Upper lobe of right lung (tissue), 1 donor: Measurements from ENCODE around the gene CYTH4. TPM values are rescaled to one million over a fixed set of nuclear protein-coding genes. Genes with fewer than 3 reads are reported as not detected.

ENCODE experiments used
- ATAC-seq: fragments of 200-7000 bp; cut with Tn5 transposase; one replicate; pipeline ENCODE4 v1.9.1; 2020; ENCODE audit warnings: mild to moderate bottlenecking, moderate library complexity
- DNase-seq: peaks from one replicate; pipeline ENCODE4 v3.0.0-alpha.2; 2020
- H3K27ac ChIP-seq: fragments of 200-600 bp; one replicate; pipeline ENCODE4 v1.8.0; 2022
- H3K27me3 ChIP-seq: fragments of 200-600 bp; one replicate; pipeline ENCODE4 v1.8.0; 2022; ENCODE audit warnings: mild to moderate bottlenecking
- H3K36me3 ChIP-seq: fragments of 200-600 bp; one replicate; pipeline ENCODE4 v1.8.0; 2022
- H3K4me1 ChIP-seq: fragments of 200-600 bp; one replicate; pipeline ENCODE4 v1.8.0; 2022
- H3K4me3 ChIP-seq: fragments of 200-600 bp; one replicate; pipeline ENCODE4 v1.8.0; 2022; ENCODE audit warnings: mild to moderate bottlenecking
- H3K9me3 ChIP-seq: fragments of 200-600 bp; one replicate; pipeline ENCODE4 v1.8.0; 2022
- CTCF ChIP-seq: fragments of 200-600 bp; IDR thresholded peaks from one replicate; pipeline ENCODE4 v1.8.0; 2022; ENCODE audit warnings: antibody characterized with exemption
- intact Hi-C: fragments of 100-400 bp; cut with DNase I; formaldehyde crosslinking; loops from one replicate; pipeline ENCODE4 v1.11.0; 2022
- total RNA-seq: library from RNA; stranded (reverse); fragmentation: NEBNext Ultra II Directional; extraction: Animal tissue kit (Norgen Biotek cat#: 25700); gene quantifications from one replicate; pipeline ENCODE4 v1.2.1, GENCODE V29; 2021
- donor health status: DM: no; HTN: yes; CAD: no; lungs with severe emphysema.

CYTH4 gene
- total RNA-seq, 1 donor from 2014 or later, result 37.9 TPM

GRCh38 chr22:37319469-37319868, 37.2 kb downstream of the CYTH4 start:
- Histone ChIP-seq H3K27me3 (peaks cover 17% of the 10 kb centered on the region), H3K4me1 (peaks cover 9% of the 10 kb centered on the region), H3K36me3 (no peaks in the 10 kb centered on the region), H3K27ac (no peak overlapping the region), H3K4me3 (no peak overlapping the region), H3K9me3 (no peaks in the 10 kb centered on the region)
- TF ChIP-seq CTCF, result no peak
- intact Hi-C loops, result loop anchor here (10.0 kb wide), 1 partner anchor 115 kb away; no protein-coding TSS in a partner anchor
- no peak for ATAC-seq
- DNase-seq, result no peak

DNA sequence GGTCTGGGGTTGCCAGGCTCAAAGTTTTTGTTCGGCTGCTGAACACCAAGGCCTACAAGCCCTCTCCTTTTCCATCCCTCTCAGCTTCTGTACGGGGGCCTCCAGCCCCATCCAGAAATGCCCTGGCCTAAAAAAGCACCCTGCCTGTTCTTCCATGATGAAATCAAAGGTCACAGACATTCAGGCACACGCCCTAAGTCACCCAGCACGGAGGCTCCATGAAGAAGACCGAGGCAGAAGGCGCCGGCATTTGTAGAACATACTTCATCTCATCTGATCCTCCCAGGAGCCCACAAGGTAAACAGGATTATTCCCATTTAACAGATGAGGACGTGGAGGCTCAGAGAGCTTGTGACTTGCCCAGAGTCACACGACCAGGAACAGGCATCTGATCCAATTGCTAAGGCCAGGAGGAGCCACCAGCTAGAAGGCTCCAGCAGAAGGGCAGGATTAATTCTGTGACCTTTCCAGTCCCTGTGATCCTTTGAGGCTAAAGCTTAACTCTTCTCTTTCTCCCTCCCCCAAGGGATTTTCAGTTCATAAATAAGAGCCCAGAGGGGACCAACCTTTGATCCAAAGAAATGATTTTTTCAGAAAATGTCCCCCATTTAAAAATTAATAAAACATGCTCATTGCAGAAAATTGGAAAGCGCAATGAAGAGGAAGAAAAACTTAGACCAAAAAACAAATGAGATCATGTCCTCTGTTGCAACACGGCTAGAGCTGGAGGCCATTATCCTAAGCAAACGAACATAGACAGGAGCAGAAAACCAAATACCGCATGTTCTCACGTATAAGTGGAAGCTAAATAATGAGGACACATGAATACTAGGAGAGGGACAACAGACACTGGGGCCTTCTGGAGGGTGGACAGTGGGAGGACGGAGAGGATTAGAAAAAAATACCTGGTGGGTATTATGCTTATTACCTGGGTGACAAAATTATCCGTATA, 38.7 kb downstream of the CYTH4 start:
- Histone ChIP-seq H3K4me3 (no peak overlapping the region), H3K27me3 (peaks cover 33% of the 10 kb centered on the region), H3K4me1 (peaks cover 3% of the 10 kb centered on the region), H3K36me3 (no peaks in the 10 kb centered on the region), H3K27ac (no peak overlapping the region), H3K9me3 (no peaks in the 10 kb centered on the region)
- intact Hi-C loops, result no loop called here
- no peak for TF ChIP-seq CTCF
- ATAC-seq (no peak), DNase-seq (no peak)

- intact Hi-C loops, result no loop called here
- no peaks in the 10 kb centered on the region for H3K9me3 ChIP-seq
- no peaks in the 10 kb centered on the region for H3K4me1 ChIP-seq
- DNase-seq (peak; percentile 58), ATAC-seq (no peak)
- TF ChIP-seq CTCF, result no peak
- no peak overlapping the region for H3K4me3 ChIP-seq
- no peaks in the 10 kb centered on the region for H3K36me3 ChIP-seq
- no peak overlapping the region for H3K27ac ChIP-seq
- peaks cover 52% of the 10 kb centered on the region for H3K27me3 ChIP-seq
Measured at GRCh38 chr22:37324340-37325038, 42.2 kb downstream of the CYTH4 start.

GRCh38 chr22:37325039-37325395, 42.7 kb downstream of the CYTH4 start:
- peak; percentile 60 for DNase-seq
- Histone ChIP-seq H3K27ac (no peak overlapping the region), H3K4me1 (no peaks in the 10 kb centered on the region), H3K27me3 (peaks cover 52% of the 10 kb centered on the region), H3K36me3 (no peaks in the 10 kb centered on the region), H3K9me3 (no peaks in the 10 kb centered on the region), H3K4me3 (no peak overlapping the region)
- no peak for ATAC-seq
- intact Hi-C loops, result no loop called here
- TF ChIP-seq CTCF, result no peak

- no peak for TF ChIP-seq CTCF
- H3K4me1 ChIP-seq, result no peaks in the 10 kb centered on the region
- H3K27ac ChIP-seq, result no peak overlapping the region
- ATAC-seq (peak; percentile 84), DNase-seq (peak; percentile 86)
- intact Hi-C loops, result no loop called here
- H3K4me3 ChIP-seq, result no peak overlapping the region
- H3K27me3 ChIP-seq, result peaks cover 55% of the 10 kb centered on the region
- no peaks in the 10 kb centered on the region for H3K9me3 ChIP-seq
- H3K36me3 ChIP-seq, result no peaks in the 10 kb centered on the region
Measured at GRCh38 chr22:37326726-37327125, 44.4 kb downstream of the CYTH4 start.
